T-helper 1 cell (primary cell): ENCODE measurements around the gene C10orf95.
A peak's percentile ranks its signal among the peaks of the same experiment; 100 is the strongest.
"Not testable (repeated sequence)": the region's sequence is repeated elsewhere in the genome, so short reads cannot be mapped to it uniquely, and the experiment has no call there.

ENCODE experiments used
- DNase-seq, 5 donors: peaks; one replicate each; pipeline ENCODE4 v3.0.0-alpha.2; 2012 to 2020

The C10orf95 gene

DNA sequence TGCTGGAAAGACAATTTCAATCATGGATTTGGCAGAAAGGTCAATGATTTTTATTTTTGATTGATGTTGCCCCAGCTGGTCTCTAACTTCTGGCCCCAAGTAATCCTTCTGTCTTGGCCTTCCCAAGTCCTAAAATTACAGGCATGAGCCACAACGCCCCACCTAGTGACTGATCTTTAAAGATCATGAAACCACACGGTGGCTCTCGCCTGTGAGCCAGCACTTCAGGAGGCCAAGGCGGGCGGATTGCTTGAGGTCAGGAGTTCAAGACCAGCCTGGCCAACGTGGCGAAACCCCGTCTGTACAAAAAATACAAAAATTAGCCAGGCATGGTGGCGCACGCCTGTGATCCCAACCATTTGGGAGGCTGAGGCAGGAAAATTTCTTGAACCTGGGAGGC lies 12.6 kb upstream of the C10orf95 start:
- no peak for DNase-seq

DNA sequence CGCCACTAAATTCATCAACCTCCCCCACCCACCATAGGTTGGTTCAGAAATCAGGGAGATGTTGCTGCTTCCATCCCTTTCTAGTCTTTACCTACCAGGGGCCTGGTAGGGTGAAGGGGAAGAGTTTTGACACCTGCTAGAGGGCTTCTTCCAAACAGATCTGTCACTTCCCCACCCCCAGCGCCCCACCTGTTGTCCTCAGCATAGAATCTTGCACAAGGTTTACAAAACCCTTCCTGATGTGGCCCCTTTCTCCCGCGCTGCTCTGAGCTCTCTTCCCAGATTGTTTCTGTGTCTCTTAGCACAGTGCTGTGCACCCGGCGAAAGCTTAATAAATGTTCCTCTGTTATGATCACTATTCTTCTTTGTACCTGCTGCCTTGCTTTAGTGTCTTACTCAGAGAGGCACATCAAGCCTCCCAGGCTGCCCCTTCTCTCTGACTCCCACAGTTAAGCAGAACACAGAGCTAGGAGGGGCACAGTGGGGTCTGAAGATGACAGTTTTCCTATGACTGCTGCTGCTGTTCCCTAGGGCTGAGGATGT lies 11.2 kb upstream of the C10orf95 start:
- no peak for DNase-seq

DNA sequence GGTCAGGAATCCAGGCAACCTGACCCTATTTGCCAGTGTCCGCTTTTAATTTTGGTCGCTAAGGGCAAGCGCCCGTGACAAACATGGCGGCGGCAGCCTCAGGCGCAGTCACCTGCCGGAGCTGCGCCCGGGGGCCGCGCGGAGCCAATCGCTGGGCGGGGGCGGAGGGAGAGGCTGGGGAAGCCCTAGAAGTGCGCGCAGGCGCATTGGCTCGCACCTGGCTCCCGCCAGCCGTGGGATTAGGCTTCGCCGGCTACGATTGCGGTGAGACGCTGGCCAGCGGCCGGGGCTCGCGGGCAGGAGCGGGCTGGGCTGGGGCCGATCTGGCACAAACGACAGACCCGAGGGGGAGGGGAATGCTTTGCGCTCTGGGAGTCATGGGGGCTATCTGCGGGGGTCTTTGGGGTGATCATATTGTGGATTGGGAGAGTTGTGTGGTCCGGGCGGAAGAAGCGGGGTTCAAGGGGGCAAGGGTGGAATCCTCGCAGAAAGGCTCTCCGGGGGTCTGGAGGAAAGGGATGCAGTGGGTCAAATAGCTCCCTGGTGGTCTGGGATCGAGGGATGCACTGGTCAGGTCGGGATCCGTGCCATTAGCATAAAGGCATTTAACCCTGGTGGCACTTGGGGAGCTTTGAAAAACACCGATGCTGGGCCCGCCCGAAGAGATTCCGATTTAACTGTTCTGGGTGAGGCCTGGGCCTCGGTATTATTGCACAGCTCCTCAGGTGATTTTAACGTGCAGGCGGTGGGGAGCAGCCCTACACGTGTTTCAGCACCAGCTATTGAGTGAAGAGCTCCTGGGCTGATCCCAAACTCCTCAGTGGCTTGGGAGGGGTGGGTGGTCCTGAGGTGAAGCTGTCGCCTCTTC lies 10.1 kb upstream of the C10orf95 start:
- DNase-seq = peak; percentile 92 to 96 (median 92)

DNA sequence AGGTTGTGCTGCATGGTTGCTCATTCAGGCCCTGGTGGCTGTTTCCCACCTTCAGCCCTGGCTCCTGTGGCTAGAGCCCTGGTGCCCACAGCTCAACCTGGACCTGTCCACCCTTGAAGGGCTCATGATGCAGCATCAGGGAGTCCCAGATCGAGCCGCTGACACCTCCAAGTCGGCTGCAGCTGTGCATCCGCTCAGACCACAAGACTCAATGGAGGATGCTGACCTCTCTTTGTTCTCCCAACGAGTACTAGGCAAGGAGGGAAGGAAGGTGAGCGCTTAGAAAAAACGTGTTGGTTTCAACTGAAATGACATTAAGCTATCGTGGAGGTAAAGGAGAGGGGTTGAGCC lies 9.5 kb upstream of the C10orf95 start:
- no peak for DNase-seq

DNA sequence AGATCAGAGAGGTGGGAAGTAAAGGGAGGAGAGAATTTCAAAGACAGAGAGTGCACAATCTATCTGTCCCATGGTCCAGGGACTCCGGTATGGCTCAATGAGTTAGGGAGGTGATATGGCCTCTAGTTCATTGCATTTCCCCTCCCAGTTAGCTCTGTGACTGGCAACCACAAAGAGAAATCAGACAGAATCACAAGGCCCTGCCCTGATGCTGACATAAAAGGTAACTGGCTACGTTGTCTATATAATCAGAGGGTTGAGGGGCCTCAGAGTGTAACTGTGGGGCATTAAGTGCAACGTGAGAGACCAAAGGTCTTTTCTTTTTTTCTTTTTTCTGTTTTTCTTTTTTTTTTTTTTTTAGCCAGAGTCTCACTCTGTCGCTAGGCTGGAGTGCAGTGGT lies 7.3 kb upstream of the C10orf95 start:
- no peak for DNase-seq

DNA sequence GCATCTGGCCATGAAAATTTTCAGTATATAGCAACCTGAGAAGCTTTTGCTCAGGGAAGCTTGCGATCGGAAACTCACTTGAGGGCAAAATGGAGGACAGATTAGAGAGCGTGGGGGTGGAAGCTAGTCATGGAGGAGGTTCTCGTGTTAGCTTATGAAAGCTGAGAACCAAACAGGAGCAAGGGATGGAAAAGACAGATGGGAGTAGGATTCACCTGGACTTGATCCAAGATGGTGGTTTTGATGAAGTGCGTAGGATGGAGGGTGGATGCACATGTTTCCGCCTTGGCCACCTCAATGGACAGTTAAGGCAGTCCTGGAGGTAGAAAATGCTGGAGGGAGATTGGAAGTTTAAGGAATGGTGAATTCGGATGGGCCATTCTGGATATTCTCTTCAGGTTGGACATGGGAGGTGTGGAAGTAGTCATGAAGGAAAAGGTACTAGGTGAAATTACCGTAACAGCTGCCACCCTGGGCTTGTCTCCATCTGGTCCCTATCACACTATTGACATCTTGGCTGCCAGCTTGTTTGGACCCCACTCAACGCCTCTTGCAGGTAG lies 6.3 kb upstream of the C10orf95 start:
- DNase-seq = no peak

DNA sequence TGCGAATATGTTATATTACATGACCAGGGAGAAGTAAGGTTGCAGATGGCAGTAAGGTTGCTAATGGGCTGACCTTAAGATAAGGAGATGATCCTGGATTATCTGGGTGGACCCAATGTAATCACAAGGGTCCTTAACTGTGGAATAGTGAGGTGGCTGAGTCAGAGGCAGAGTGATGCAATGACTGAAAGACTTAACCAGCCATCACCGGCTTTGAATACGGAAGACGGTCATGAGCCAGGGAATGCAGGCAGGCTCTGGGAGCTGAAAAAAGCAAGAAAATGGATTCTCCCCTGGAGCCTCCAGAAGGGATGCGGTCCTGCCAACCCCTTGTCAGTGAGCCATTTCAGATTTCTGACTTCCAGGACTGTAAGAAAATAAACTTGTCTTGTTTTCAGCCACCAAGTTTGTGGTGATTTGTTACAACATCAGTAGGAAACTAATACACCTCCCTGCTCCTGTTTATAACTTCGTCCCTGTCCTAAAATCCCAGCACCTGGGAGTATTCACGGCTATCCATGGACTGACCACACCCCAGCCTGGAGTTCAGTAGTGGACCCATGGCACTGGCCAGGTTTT lies 4.6 kb upstream of the C10orf95 start:
- DNase-seq = no peak

DNA sequence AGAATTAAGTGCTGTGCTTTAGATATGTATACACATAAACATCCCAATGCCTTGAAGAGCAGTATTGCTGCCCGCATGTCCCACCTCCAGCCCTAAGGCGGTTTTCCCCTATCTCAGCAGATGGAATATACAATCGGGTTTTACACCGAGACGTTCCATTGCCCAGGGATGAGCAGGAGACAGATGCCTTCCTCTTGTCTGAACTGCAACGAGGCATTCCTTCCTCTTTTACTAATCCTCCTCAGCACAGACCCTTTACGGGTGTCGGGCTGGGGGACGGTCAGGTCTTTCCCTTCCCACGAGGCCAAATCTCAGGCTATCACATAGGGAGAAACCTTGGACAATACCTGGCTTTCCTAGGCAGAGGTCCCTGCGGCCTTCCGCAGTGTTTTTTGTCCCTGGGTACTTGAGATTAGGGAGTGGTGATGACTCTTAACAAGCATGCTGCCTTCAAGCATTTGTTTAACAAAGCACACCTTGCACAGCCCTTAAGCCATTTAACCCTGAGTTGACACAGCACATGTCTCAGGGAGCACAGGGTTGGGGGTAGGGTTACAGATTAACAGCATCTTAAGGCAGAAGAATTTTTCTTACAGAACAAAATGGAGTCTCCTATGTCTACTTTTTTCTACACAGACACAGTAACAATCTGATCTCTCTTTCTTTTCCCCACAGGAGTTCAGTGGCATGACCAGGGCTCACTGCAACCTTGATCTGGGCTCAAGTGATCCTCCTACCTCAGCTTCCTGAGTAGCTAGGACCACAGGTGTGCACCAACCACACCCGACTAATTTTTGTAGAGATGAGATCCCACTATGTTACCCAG lies 3.5 kb upstream of the C10orf95 start:
- DNase-seq = not testable (repeated sequence)

DNA sequence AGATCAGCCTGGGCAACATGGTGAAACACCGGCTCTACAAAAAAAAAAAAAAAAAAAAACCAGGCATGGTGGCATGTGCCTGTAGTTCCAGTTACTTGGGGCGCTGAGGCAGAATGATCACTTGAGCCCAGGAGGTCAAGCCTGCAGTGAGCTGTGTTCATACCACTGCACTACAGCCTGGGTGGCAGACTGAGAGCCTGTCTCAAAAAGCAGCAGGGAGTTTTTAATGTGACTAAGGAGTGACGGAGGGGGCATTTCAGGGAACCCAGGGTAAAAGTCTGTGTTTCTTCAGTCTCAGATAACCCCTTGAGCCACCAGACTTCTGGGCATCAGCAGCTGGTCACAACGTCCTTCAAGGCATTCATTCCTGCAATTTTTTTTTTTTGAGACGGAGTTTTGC lies 2.2 kb upstream of the C10orf95 start:
- DNase-seq = no peak

DNA sequence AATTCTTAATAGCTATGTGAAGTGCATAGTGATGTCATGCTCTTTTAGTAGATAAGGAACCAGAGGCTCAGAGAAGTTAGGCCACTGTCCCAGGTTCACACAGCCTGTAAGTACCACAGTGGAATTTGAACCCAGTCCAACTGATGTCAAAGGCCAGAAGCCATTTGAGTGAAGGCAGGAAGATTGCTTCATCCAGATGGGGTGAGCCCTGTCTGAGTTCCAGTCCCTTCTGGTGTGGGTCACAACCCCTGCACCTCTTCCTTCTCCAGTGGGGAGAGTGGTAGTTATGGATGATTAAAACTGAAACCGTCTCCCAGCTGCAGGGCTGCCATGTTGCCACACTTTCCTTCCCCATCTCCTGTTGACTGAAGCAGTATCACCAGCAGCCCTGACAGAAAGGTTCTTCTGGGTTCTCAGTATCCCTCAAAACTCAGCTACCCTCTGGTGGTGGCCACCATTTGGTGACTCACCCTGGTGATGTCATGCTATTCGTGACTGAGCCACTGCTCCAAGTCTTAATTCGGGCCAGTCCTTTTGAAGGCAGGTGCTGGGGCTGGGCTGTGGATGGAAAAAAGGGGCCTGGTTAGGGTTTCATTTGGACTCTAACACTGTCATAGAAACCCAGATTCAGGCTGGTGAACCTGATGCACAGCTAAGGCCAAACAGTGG lies 1.5 kb upstream of the C10orf95 start:
- DNase-seq = peak in 1 of 5 donors; percentile 77

DNA sequence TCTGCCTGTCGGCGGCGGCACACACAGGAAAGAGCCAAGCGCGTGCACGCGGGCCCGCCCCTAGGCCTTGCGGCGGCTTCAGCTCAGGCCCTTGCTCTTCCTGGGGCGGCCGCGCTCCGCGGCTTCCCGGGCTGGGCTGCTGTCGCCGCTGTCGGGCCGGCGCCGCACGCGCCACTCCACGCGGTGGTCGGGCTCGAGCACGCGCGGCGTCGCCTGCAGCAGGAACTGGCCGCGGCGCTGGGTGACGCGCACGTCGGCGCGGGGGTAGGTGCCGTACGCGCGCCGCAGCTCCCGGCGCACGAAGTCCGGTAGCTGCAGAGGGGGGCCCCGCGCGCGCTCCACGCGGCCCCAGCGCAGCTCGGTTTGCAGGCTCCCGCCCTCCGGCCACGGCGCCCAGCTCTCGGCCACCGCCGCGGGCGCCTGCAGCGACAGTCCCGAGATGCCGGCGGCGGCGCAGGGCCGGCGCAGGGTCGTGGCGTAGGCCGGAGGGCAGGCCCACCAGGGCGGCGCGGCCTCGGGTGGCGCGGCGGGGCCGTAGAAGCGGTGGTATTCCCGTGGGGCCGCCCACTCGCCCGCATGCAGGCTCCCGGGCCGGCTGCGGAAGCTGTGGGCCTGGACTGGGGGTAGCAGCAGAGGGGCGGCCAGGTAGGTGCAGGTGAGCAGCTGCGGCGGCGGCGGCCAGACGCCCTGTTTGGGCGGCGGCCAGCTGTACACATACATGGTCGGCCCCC lies 804 bp downstream of the C10orf95 start:
- peak; percentile 79 to 94 (median 84) for DNase-seq

DNA sequence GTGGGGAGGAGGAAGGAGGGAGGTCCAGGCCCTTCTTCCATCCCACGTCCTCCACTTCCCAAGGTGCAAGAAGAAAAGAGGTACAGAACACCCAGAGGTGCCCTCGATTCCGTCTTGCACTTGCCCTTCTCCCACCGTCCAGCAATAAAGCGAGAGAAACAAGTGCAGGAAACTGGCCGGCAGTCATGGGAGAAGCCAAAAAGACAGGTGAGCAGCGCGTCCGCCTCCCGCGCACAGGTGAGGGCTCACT lies 1.3 kb downstream of the C10orf95 start:
- no peak for DNase-seq

DNA sequence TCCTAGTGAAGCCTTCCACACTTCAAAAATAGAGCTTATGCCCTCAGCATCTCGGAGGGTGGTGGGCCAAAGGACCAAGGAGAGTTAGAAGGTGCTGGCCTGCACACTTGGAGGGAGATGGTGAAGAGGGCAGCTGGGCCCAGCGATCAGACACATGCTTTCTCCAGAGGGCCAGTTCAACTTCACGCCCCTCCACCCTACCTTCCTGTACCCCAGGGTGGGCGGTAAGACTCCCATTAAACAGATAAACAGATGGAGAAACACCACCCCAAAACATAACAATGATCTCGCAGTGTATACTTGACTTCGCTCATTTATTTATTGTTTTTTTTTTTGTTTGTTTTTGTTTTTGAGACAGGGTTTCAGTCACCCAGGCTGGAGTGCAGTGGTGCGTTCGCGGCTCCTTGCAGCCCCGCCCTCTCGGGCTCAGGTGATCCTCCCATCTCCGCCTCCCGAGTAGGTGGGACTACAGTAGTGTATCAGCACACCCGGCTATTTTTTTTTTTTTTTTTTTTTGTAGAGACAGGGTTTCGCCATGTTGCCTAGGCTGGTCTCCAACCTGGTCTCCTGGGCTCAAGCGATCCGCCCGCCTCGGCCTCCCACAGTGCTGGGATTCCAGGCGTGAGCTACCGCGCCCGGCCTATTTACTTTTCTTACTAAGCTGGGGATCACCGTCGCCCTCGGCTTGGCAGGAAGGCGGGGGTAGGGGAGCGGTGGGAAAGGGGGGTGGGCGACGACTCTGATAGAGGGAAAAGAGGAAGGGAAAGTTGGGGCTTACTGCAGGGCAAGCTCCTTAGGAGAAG lies 1.8 kb downstream of the C10orf95 start:
- DNase-seq = peak; percentile 71 to 89 (median 82)

DNA sequence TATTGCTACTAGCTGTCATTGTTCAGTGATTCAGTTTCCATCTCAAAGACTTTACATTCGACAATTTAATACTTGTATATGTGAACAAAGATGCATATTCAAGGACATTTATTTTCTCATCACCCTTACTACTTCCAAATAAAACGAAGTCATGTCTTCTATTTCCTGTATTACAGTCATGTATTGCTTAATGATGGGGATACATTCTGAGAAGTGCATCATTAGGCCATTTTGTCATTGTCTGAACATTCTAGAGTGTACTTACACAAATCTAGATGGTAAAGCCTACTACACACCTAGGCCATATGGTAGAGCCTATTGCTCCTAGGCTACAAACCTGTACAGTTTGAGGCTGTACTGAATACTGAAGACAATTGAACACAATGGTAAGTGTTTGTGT lies 6.5 kb downstream of the C10orf95 start:
- DNase-seq = no peak

DNA sequence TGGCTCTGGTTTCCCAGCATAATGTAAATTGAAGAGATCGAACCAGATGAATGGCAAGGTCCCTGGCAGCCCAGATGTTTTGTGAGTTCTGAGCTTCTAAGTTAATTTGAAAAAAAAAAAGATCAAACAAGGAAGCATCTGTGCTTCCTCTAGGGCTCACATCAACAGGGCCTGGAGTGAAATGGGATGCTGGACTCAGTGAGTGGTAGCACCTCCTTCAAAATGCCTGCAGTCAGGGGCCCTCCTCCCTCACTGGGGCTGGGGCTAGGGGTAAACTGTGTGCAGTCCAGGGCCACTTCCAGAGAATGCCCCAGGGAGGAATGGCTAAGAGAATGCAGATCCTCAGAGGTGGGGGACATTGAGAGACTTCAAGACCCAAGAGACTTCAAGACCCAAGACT lies 13.0 kb downstream of the C10orf95 start:
- no peak for DNase-seq

DNA sequence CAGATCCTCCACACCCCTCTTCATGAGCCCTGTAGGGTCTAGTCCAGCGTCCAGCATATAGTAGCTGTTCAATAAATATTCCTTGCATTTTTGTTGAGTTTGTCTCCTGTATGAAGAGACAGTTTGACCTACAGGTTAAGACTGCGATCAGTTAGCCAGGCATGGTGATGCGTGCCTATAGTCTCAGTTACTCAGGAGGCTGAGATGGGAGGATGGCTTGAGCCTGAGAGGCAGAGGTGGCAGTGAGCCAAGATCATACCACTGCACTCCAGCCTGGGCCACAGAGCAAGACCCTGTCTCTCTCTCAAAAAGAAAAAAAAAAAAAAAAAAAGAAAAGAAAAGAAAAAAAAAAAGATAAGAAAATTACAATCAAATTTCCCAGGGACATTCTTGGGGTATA lies 13.8 kb downstream of the C10orf95 start:
- no peak for DNase-seq

DNA sequence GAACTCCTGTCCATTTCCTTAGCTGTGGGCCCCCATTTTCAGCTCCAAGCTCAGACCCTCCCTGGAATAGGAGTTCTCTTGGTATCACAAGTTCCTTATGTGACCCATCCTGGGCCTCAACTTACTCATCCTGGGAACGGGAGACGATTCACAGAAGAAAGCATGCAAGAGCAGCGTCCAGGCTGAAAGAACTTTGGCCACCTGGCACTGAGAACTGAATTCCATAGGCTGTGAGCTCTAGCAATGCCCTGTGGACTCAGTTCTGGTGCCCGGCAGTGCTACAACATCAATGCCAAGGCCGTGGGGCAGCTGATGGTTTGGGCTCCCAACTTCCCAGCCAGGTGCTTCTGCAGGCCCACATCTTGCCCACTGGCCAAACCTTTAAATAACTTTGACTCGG lies 15.0 kb downstream of the C10orf95 start:
- DNase-seq = no peak

DNA sequence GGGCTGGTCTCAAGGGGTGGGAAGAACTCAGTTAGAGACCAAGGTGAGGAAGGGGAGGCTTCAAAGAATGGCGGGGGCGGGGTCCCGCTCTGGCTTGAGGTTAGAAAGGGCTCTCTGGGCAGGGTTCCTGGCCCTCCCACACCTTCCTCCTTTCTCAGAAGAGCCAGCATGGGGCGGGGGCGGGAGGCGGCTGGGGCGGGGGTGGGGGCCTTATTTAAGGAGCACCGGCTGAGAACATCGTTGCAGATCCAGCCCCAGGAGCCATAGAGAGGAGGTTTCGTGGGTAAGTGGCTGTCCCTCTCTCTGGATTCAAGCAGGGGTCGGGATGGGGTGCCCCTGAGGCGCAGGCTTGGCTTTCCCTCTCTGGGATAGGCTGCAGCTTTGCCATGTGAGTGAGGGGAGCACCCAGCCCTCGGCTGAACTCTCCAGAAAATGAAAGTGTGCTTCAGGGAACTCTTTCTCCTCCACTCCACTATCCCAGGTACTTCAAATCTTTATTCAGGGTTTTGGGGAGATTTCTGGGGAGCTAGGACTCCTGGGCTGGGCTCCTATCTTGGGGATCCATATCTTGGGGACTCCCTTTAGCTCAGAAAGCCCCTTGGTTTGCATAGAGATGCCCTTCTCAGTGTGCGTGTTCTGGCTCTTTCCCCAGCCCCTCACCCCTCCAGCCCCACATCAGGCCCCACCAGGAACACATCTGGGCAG lies 15.7 kb downstream of the C10orf95 start:
- DNase-seq = peak in 2 of 5 donors; percentile 26 to 76

DNA sequence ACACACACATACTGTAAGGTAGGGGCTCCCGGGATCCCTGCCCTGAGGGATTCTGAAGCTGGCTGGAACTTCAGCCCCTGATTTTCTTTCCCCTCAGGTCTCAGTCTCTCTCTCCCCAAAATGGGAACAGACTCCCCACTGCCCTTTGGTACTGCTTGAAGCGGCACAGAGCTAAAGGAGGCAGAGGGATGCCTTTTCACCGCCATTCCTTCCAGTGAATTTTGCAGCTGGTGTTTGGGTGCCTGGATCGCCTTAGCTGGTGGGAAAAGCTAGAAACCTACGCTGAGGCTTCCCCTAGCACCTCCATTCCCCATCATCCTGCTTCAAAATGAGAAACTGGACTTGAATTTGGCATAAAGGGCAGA lies 16.2 kb downstream of the C10orf95 start:
- DNase-seq = no peak

DNA sequence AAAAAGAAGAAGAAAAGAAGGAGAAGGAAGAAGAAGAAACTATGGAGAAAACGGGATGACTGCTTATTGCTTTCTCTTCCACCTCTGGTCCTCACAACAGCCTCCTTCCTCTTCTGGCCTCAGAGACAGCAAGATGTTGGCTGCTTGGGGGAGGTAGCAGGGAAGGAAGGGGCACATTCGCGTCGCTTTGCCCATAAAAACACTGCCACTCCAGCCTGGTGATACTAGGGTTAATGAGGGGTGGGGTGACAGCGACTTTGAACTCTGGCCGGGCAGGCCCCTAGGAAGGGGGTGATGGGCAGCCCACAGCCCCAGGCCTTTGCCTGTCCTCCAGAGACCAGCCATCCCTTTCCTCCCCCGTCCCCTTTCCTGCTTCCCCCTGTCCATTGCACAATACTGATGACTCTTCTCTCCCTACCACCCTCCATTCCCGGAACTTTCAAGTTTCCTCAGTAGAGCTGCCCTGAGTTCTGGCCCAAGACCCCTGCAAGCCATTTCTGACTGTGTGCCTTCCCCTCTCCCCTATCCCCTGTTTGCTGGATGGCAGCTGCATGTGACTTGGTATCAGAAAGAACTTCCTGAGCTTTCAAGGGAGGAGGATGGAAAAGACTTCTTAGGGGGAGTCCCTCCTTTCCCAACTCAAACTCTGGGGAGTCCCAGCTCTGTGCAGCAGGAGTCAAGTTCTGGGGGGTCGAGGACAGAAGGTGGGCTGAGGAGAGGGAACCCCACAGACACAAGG lies 16.8 kb downstream of the C10orf95 start:
- DNase-seq = no peak
